HG02885 (cell line): ENCODE results near the gene KRT6A.
"Not testable (repeated sequence)": the region's sequence is repeated elsewhere in the genome, so short reads cannot be mapped to it uniquely, and the experiment has no call there.

Source experiments
- ATAC-seq: cut with Tn5 transposase; IDR thresholded peaks from one replicate; pipeline ENCODE4 v1.9.1; 2021; ENCODE audit warnings: mild to moderate bottlenecking; ENCODE audit not compliant: unreplicated experiment, poor library complexity

Gene KRT6A

DNA sequence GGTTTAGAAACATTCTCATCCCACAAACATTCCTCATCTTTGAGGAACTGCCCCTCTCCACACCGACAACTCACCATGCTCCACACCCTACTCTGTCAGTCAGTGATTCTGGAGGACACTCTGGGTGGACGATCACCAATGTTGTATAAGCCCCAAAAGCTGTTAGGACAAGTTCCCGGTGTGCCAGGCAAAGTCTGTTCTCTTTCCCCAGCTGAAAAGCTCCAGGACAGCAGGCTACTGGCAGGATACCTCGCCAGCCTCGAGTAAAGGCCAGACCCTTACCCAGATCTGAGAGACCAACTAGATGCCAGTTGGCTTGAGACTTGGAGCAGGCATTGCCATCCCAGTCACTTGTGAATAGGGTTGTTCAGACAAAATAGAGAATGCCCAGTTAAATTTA is 15.2 kb upstream of the KRT6A start:
- ATAC-seq, result no peak

GRCh38 chr12:52506858-52507715 is 14.0 kb upstream of the KRT6A start:
- no peak for ATAC-seq

DNA sequence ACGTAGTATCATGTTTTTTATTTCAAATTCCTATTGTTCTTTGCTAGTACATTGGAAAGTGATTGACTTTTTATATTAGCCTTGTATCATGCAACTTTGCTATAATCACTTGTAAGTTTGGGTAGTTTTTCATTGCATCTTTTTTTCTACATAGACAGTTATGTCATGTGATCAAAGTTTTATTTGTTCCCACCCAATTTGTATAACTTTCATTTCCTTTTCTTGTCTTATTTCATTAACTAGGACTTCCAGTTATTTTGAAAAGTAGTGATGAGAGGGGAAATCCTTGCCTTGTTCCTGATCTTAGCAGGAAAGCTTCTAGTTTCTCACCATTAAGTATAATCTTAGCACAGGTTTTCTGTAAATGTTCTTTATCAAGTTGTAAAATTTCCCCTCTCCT is 9.8 kb upstream of the KRT6A start:
- no peak for ATAC-seq

DNA sequence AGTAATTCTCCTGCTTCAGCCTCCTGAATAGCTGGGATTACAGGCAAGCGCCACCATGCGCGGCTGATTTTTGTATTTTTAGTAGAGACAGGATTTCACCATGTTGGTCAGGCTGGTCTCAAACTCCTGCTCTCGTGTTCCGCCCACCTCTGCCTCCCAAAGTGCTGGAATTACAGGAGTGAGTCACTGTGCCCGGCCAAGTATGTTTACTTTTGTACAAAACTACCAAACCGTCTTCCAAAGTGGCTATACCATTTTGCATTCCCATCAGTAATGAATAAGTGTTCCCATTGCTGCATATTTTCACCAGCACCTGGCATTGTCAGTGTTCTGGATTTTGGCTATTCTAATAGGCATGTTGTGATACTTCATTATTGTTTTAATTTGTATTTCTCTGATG is 8.4 kb upstream of the KRT6A start:
- no peak for ATAC-seq

GRCh38 chr12:52500574-52500973 is 7.5 kb upstream of the KRT6A start:
- not testable (repeated sequence) for ATAC-seq

DNA sequence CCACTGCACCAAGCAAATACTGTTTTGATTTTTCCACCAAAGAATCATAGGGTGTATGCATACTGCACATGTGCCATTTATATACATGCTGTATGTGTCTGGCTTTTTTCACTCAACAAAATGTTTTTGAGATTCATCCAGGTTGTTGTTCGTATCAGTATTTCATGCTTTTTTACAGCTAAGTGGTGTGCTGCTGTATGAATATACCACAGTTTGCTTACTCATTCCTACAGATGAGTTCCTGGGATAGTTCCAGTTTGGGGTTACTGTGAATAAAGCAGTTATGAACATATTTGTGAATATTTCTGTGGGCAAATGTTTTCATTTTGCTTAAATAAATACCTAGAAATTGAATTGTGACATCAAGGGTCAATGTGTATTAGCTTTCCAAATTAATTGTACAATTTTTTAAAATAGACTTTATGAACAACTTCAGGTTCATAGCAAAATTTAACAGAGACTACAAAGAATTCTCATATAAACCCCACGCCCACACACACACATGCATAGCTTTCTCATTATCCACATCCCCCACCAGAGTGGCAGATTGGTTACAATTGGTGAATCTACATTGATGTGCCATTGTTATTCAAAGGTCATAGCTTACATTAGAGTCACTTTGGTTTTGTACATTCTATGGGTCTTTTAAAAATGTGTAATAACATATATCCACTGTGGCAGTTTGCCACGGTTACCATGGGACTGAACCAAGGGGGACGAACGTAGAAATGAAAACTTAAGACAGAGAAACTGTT is 6.9 kb upstream of the KRT6A start:
- no peak for ATAC-seq

GRCh38 chr12:52498946-52499345 is 5.9 kb upstream of the KRT6A start:
- ATAC-seq, result no peak

DNA sequence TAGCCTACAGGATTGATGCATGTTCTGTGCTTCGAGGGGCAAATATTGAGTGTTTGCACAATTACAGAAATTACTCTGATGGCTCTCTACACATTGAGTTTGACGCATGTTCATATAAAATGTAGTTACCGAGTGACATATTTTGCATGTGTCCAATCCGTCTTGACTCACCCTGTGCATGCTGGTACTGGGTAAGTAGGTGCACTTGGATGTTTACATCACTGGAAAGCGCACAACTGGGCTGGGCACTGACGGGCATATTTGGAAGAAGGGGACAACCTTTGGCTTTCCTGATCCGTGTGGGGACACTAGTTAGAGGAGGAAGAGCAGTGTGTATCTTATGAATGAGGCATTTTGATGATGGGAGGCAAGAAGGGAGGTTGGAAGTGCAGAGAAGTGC is 4.9 kb upstream of the KRT6A start:
- no peak for ATAC-seq

DNA sequence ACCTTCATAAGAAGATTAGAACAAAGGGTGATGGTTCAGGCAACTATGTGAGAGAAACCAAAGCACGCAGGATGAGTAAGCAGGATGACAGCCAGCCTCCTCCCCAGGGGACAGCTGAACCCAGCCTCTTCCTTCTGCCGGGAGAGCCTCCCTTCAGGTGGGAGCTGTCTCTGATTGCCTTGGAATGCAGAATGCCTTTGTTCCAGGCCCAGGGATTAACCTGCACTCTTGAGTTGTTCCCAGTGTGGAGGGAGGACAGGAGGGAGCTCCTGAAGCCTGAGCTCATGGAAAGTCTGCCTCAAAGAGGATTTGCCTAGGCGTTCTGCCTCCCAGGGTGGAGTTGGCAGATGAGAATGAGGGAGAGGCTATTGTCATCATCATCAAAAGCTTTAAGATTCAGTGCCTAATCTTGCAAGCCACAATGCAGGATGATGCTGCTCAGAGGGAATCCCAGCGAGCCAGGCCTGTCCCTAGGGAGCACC is 3.6 kb upstream of the KRT6A start:
- ATAC-seq, result no peak

DNA sequence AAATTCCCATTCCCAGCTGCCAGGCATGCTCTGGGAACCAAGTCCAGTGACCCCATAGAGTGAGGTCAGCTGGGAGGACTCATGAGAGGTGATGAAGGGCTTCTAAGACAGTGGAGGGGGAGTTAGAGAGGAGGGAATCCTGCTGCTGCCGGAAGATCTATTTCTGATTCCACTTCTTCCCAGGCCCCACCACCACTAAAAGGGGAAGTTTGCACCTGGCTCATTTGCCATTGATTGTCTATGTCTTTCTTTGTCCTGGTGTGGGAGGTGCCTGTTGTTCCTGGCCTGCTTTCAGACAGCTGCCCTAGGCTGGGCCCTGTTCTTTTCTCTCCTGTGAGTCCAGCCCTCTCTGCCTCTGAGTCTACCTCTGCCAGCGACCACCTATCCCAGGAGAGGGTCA is 3.0 kb upstream of the KRT6A start:
- ATAC-seq, result no peak

GRCh38 chr12:52495389-52495788 is 2.3 kb upstream of the KRT6A start:
- no peak for ATAC-seq

- no peak for ATAC-seq
Observed at GRCh38 chr12:52494518-52494917, 1.5 kb upstream of the KRT6A start.

GRCh38 chr12:52494100-52494499 is 1.0 kb upstream of the KRT6A start:
- no peak for ATAC-seq

DNA sequence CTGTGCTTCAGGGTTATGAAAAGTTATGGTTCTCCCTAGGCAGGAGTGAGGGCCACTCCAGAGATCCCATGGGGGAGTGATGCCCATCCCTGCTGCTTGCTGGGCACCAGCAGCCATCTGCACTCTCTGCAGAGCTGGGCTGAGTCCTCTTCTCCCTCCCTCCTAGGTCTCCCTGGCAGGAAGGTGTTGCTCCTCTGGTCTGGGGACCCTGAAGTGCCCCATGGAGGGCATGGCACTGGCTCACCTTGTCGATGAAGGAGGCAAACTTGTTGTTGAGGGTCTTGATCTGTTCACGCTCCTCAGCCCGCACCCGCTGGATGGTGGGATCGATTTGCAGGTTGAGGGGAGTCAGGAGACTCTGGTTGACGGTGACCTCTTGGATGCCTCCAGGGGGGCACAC is 652 bp downstream of the KRT6A start:
- ATAC-seq, result not testable (repeated sequence)

DNA sequence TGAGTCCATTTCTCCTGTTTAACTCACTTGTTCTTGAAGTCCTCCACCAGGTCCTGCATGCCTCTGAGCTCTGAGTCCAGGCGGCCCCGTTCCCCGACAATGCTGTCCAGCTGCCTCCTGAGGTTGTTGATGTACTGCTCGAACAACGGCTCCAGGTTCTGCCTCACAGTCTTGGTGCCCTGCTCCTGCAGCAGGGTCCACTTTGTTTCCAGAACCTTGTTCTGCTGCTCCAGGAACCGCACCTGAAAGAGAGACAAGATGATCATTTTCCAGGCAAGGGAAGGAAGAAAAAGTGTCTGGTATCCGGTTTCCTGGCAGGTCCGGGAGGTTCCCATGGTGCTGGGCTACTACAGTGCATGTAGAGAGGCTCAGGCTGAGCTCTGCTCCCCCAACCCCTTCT is 1.6 kb downstream of the KRT6A start:
- ATAC-seq, result not testable (repeated sequence)

DNA sequence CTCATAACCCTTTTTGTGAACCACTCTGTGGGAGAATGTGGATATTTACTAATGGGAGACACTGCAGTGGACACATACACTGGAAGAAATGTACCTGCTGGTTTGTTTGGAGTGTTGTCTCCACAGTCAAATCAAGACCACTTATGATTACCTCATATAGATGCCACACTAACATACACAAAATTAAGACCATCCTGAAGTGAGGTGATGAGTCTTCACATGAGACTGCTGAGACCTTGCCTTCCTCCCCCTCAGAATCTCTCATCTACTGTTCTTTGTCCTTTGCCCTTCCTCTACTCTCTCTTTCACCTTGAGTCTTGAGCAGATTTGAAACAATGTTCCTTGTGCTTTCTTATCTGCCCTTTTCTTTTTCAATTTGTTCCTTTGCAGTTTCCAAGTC is 4.3 kb downstream of the KRT6A start:
- no peak for ATAC-seq

DNA sequence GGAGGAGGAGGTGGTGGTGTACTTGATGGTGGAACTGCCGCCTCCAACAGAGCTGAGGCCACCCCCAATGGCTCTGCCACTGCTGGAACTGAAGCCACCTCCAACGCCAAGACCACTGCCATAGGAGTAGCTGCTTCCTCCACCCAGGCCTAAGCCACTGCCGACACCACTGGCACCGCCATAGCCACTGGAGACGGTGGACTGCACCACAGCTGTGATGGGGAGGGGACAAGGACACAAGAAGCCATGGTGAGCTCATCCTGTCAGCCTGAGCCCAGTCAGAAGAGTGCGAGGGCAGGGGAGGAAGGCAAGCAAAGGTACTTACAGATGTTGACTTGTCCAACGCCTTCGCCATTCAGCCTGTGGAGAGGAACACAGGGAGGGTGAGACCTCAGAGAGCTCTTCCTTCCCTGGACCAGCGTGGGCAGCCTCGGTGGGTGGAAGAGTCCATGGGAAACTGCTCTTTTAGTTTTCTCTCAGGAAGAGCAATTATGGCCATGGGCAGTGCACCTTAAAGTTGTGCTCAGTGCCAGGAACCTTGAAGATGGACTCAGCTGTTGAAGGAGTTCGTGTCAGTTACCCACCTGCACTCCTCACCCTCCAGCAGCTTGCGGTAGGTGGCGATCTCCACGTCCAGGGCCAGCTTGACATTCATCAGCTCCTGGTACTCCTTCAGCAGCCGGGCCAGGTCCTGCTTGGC is 5.2 kb downstream of the KRT6A start:
- ATAC-seq, result not testable (repeated sequence)

GRCh38 chr12:52487211-52487610 is 5.8 kb downstream of the KRT6A start:
- no peak for ATAC-seq

DNA sequence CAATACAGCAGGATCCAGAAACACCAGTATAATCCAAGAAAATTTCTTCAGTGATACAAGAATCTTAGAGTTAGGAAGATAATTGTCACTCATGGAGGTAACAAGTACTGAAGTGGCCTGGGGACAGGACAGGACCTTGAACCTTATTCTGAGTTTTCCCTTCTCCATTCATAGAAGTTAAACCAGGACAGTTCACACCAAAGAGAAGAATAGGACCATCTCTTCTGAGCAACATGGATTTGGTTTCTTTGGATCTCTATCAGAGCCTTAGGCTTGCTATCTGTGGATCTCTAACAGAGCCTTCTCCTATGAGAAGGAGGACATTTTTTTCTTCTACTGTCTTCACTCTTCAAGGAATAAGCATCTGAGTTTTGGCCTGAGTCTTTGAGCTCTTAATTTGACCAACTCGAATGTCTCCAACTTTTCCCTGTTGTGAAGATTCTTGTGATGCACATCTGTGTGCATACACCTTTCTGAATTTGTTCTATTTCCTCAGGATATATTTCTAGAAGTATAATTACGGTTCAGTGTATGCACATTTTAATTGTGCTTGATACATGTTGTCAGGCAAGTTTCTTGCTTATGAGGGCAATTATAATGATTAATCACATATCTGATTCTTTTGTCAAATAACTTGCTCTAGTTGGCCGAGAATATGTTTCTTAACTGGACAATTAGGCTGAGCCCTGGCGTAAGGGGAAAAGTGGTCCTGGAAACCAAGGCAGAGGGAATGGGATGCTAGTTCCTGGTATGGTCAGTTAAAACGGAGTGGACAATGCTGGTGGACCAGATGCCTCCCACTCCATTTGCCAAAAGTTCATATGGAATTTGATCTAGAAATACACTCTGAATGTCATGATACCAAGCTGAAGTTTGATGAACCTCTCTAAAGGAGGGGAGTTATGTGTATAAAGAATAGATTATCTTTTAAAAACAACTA is 6.6 kb downstream of the KRT6A start:
- ATAC-seq, result no peak

- ATAC-seq, result no peak
Observed at GRCh38 chr12:52480073-52480472, 13.0 kb downstream of the KRT6A start.
